HCT116 (cell line): Measurements from ENCODE around the gene DOCK1. TPM values are rescaled to one million over a fixed set of nuclear protein-coding genes. Genes with fewer than 3 reads are reported as not detected.

Experiments used
- ATAC-seq: fragments of 200-7000 bp; cut with Tn5 transposase; 2 replicates; pipeline ENCODE4 v1.9.1; 2020; ENCODE audit warnings: mild to moderate bottlenecking, moderate library complexity
- BruUV-seq: library from RNA; stranded (reverse); fragments of 400-500 nt; replicated peaks from 2 replicates; lab custom pipeline; 2021; lab: Mats Ljungman, UMichigan
- CTCF ChIA-PET: fragments of 300-600 bp; sonication (Branson Sonifier 250); formaldehyde crosslinking; loops from one replicate; lab custom pipeline; 2021; ENCODE audit warnings: antibody characterized with exemption; lab: Charles Lee
- POLR2A ChIA-PET: fragments of 300-600, 350-600 bp; sonication (Branson Sonifier 250); formaldehyde crosslinking; loops from one replicate; lab custom pipeline; 2021; ENCODE audit warnings: antibody characterized with exemption; lab: Charles Lee
- RAD21 ChIA-PET, 2 experiments: fragments of 300-600 bp; sonication (Branson Sonifier 250); formaldehyde crosslinking; loops; one replicate each; lab custom pipeline; 2023; ENCODE audit warnings: low total read pairs in 2 of 2; ENCODE audit not compliant: uncharacterized antibody in 2 of 2, unreplicated experiment in 2 of 2, low non-redundant PET in 1 of 2; lab: Charles Lee
- DNase-seq: peaks from one replicate; pipeline ENCODE4 v3.0.0-alpha.2; 2010; ENCODE audit warnings: low read depth, low spot score
- H2AFZ ChIP-seq: fragments of 200-600 bp; shearing (Covaris generic), sonication (generic); 2 replicates; pipeline ENCODE4 v1.6.1; 2017; ENCODE audit warnings: low read depth, mixed run types, mixed read lengths, antibody characterized with exemption, low read length; ENCODE audit not compliant: poor library complexity, severe bottlenecking
- H3K27ac ChIP-seq: 2 replicates; pipeline ENCODE4 v1.5.1; 2012; ENCODE audit warnings: low read depth, low read length
- H3K27me3 ChIP-seq: fragments of 200-600 bp; sonication (generic); 2 replicates; pipeline ENCODE4 v1.6.1; 2016; ENCODE audit warnings: mixed run types, low read length, mixed read lengths; ENCODE audit not compliant: insufficient read depth
- H3K36me3 ChIP-seq, 2 experiments: fragments of 200-500 bp in 1 of 2; fragments of 200-600 bp in 1 of 2; sonication (Bioruptor generic) in 1 of 2; sonication (generic) in 1 of 2; 2 replicates each; pipeline versions ENCODE4 v1.5.1 to v1.6.1; 2014 to 2016; ENCODE audit warnings: low read length in 2 of 2, inconsistent platforms in 1 of 2, mixed read lengths in 1 of 2, mixed run types in 1 of 2; ENCODE audit not compliant: insufficient read depth in 2 of 2, control insufficient read depth in 1 of 2
- H3K4me1 ChIP-seq, 2 experiments: fragments of 200-600 bp in 1 of 2; sonication (generic) in 1 of 2; 2 replicates each; pipeline versions ENCODE4 v1.5.1 to v1.6.1; 2012 to 2017; ENCODE audit warnings: low read length in 2 of 2, inconsistent platforms in 1 of 2, mild to moderate bottlenecking in 1 of 2, mixed read lengths in 1 of 2, mixed run types in 1 of 2, moderate library complexity in 1 of 2; ENCODE audit not compliant: insufficient read depth in 2 of 2, control insufficient read depth in 1 of 2
- H3K4me2 ChIP-seq: fragments of 200-600 bp; sonication (generic); 2 replicates; pipeline ENCODE4 v1.6.1; 2017; ENCODE audit warnings: mixed run types, low read length, mixed read lengths
- H3K4me3 ChIP-seq, 2 experiments: fragments of 200-600 bp in 1 of 2; sonication (generic) in 1 of 2; replicated peaks in 1 of 2; 2 replicates each; pipeline ENCODE4 v1.5.1; 2011 to 2016; ENCODE audit warnings: low read length in 2 of 2, control low read depth in 1 of 2, low read depth in 1 of 2, mild to moderate bottlenecking in 1 of 2, mixed read lengths in 1 of 2, mixed run types in 1 of 2
- H3K79me2 ChIP-seq: fragments of 200-600 bp; sonication (generic); 2 replicates; pipeline ENCODE4 v1.6.1; 2017; ENCODE audit warnings: mild to moderate bottlenecking, mixed run types, low read length, moderate library complexity, mixed read lengths; ENCODE audit not compliant: insufficient read depth
- H3K9ac ChIP-seq: fragments of 200-600 bp; sonication (generic); 2 replicates; pipeline ENCODE4 v1.6.1; 2016; ENCODE audit warnings: low read length, mixed read lengths
- H3K9me2 ChIP-seq: fragments of 200-600 bp; sonication (generic), shearing (Covaris generic); 2 replicates; pipeline ENCODE4 v1.6.1; 2017; ENCODE audit warnings: mixed run types, mild to moderate bottlenecking, moderate library complexity; ENCODE audit not compliant: insufficient read depth
- H3K9me3 ChIP-seq, 2 experiments: fragments of 200-500 bp in 1 of 2; fragments of 200-600 bp in 1 of 2; sonication (Bioruptor generic) in 1 of 2; sonication (generic) in 1 of 2; 2 replicates each; pipeline ENCODE4 v1.6.1; 2014 to 2017; ENCODE audit warnings: low read length in 2 of 2, mixed read lengths in 2 of 2, inconsistent platforms in 1 of 2, low read depth in 1 of 2, mild to moderate bottlenecking in 1 of 2, mixed run types in 1 of 2, moderate library complexity in 1 of 2; ENCODE audit not compliant: control insufficient read depth in 1 of 2, insufficient read depth in 1 of 2
- H4K20me1 ChIP-seq: fragments of 200-600 bp; sonication (generic), shearing (Covaris generic); 2 replicates; pipeline ENCODE4 v1.6.1; 2017; ENCODE audit warnings: mixed run types, mild to moderate bottlenecking, moderate library complexity; ENCODE audit not compliant: insufficient read depth
- CEBPB ChIP-seq: IDR thresholded peaks from 2 replicates; pipeline ENCODE4 v1.6.1; 2012; ENCODE audit warnings: low read depth
- EGR1 ChIP-seq: IDR thresholded peaks from 2 replicates; pipeline ENCODE4 v1.6.1; 2012; ENCODE audit warnings: low read depth
- ELF1 ChIP-seq: IDR thresholded peaks from 2 replicates; pipeline ENCODE4 v1.6.1; 2012; ENCODE audit warnings: low read depth, borderline replicate concordance
- EZH2phosphoT487 ChIP-seq: fragments of 200-600 bp; IDR thresholded peaks from 2 replicates; pipeline ENCODE4 v1.6.1; 2018; ENCODE audit warnings: antibody characterized with exemption, borderline replicate concordance
- FOSL1 ChIP-seq: IDR thresholded peaks from 2 replicates; pipeline ENCODE4 v1.6.1; 2012; ENCODE audit warnings: low read depth
- JUND ChIP-seq: IDR thresholded peaks from 2 replicates; pipeline ENCODE4 v1.6.1; 2012
- RAD21 ChIP-seq: IDR thresholded peaks from 2 replicates; pipeline ENCODE4 v1.6.1; 2012; ENCODE audit warnings: low read depth, mild to moderate bottlenecking
- SIN3A ChIP-seq: IDR thresholded peaks from 2 replicates; pipeline ENCODE4 v1.6.1; 2012; ENCODE audit warnings: low read depth
- ZFX ChIP-seq: fragments of 450-650 bp; IDR thresholded peaks from 2 replicates; pipeline ENCODE4 v1.6.1; 2017
- ZNF274 ChIP-seq: fragments of 200-500 bp; sonication (Bioruptor generic); IDR thresholded peaks from 2 replicates; pipeline ENCODE4 v1.6.1; 2014; ENCODE audit warnings: mild to moderate bottlenecking, low read depth, low read length, inconsistent platforms
- intact Hi-C: fragments of 100-400 bp; cut with micrococcal nuclease; formaldehyde crosslinking; loops from 2 replicates; pipeline ENCODE4 v1.10.0; 2022
- total RNA-seq: library from RNA; stranded (reverse); gene quantifications from one replicate; pipeline ENCODE4 v1.2.1, GENCODE V29; 2021; ENCODE audit not compliant: unreplicated experiment
- TF ChIP-seq, protein P1 (sequence below), 3 experiments: fragments of 200-600 bp in 1 of 3; sonication (generic) in 1 of 3; IDR thresholded peaks in 2 of 3; conservative IDR thresholded peaks in 1 of 3; 2 replicates each; pipeline ENCODE4 v1.5.1; 2012 to 2017; ENCODE audit warnings: low read depth in 2 of 3, low read length in 2 of 3, antibody characterized with exemption in 1 of 3, borderline replicate concordance in 1 of 3, control low read depth in 1 of 3, mild to moderate bottlenecking in 1 of 3, mixed read lengths in 1 of 3, mixed run types in 1 of 3, moderate library complexity in 1 of 3; ENCODE audit not compliant: insufficient read depth in 1 of 3

Gene DOCK1
- total RNA-seq, 1 experiment from 2014 or later, result 46.5 TPM

DNA sequence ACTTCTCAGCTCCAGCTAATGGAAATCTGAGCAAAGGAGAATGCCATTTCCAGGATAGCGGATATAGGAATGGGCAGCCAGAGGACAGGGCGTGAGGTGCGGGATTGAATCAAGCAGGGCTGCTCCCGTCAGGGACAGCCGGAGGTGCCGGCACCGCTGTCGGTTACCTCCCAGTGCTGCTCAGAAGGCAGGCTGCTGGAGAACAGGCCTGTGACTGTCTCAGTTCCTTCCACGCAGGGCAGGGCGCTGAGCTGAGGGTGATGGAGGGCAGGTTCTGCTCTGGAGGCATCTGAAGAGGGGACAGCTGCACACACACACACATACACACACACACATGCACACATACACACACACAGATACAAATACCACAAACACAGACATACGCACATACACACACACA, 111.1 kb downstream of the DOCK1 start:
- ATAC-seq (no peak), DNase-seq (no peak)
- H3K36me3 ChIP-seq, result peaks cover 0 to 3% of the 10 kb centered on the region in 2 experiments; a peak in 2 of 4 replicates
- ChIA-PET CTCF (no interaction called here), POLR2A (no interaction called here), RAD21 (no interaction called here)
- intact Hi-C loops, result no loop called here
- no peaks in the 10 kb centered on the region for H4K20me1 ChIP-seq
- peaks cover 0 to 21% of the 10 kb centered on the region in 2 experiments; a peak in 1 of 4 replicates for H3K4me1 ChIP-seq
- H3K79me2 ChIP-seq, result no peaks in the 10 kb centered on the region
- no peaks in the 10 kb centered on the region for H3K9me3 ChIP-seq
- H3K9me2 ChIP-seq, result no peaks in the 10 kb centered on the region
- H3K9ac ChIP-seq, result no peak overlapping the region
- no peak overlapping the region for H3K4me3 ChIP-seq
- H3K4me2 ChIP-seq, result no peak overlapping the region
- TF ChIP-seq EZH2phosphoT487, result no peak
- TF ChIP-seq ZNF274, result no peak
- TF ChIP-seq, protein P1, sequence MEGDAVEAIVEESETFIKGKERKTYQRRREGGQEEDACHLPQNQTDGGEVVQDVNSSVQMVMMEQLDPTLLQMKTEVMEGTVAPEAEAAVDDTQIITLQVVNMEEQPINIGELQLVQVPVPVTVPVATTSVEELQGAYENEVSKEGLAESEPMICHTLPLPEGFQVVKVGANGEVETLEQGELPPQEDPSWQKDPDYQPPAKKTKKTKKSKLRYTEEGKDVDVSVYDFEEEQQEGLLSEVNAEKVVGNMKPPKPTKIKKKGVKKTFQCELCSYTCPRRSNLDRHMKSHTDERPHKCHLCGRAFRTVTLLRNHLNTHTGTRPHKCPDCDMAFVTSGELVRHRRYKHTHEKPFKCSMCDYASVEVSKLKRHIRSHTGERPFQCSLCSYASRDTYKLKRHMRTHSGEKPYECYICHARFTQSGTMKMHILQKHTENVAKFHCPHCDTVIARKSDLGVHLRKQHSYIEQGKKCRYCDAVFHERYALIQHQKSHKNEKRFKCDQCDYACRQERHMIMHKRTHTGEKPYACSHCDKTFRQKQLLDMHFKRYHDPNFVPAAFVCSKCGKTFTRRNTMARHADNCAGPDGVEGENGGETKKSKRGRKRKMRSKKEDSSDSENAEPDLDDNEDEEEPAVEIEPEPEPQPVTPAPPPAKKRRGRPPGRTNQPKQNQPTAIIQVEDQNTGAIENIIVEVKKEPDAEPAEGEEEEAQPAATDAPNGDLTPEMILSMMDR (IDR thresholded peaks at IDR 0.05 in 2 of 3, conservative IDR thresholded peaks at IDR 0.05 in 1 of 3; ENCODE audit: borderline replicate concordance in 1 of 3, insufficient read depth in 1 of 3, low read depth in 2 of 3, low read length in 2 of 3), result no peak
- TF ChIP-seq ELF1, result no peak
- no peak overlapping the region for H2AFZ ChIP-seq
- no peak overlapping the region for H3K27ac ChIP-seq
- BruUV-seq, result no TSS peak
- H3K27me3 ChIP-seq, result no peaks in the 10 kb centered on the region

DNA sequence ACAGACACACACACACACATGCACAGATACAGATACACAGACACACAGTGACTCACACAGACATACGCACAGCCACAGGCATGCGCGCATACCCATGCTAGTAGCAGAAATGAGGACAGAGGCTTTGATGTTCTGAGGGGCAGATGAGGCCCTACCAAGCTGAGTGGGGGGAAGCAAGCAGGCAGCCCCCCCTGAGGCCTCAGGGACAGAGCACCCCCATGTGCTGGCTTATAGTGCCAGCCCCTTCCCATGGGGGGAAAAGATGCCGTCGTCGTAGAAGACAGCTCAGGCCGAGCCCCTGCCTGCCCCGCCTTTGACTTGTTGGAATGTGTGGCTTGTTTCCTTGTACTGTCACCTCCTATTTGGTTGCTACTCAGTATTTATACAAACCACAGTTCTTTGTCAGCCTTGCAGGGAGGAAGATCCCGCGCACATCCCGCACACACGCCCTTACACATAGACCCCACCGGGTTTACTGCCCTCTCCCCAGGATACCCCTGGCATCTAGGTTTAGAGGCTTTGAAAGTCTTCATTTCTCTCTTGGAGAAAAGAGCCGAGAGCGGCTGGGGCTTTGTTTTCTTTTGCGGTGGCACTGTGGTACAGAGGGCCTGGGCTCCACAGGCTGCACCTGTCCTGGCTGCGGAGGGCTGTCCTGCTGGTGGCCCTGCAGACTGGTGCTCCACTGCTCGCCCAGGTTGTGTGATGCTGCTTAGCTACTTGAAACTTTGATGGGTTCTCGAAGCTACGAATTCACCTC, 112.5 kb downstream of the DOCK1 start:
- POLR2A ChIA-PET, result no interaction called here
- CTCF ChIA-PET, result no interaction called here
- no peak for TF ChIP-seq SIN3A
- no peak for TF ChIP-seq RAD21
- TF ChIP-seq ZFX, result no peak
- TF ChIP-seq JUND, result no peak
- TF ChIP-seq CEBPB, result no peak
- no peak for TF ChIP-seq EGR1
- no peak for TF ChIP-seq FOSL1
- no peak for TF ChIP-seq EZH2phosphoT487
- intact Hi-C loops, result no loop called here
- H3K9me2 ChIP-seq, result no peaks in the 10 kb centered on the region
- BruUV-seq, result no TSS peak
- DNase-seq (no peak), ATAC-seq (no peak; the same call in 1 of the 2 replicates)
- no peak overlapping the region for H3K9ac ChIP-seq
- no peaks in the 10 kb centered on the region for H3K79me2 ChIP-seq
- no peak overlapping the region for H3K4me2 ChIP-seq
- H4K20me1 ChIP-seq, result no peaks in the 10 kb centered on the region
- H3K27me3 ChIP-seq, result no peaks in the 10 kb centered on the region
- RAD21 ChIA-PET, result no interaction called here
- H3K4me3 ChIP-seq, result no peak overlapping the region
- peaks cover 0 to 3% of the 10 kb centered on the region in 2 experiments; a peak in 2 of 4 replicates for H3K36me3 ChIP-seq
- no peak overlapping the region for H3K27ac ChIP-seq
- H3K4me1 ChIP-seq, result peaks cover 0 to 13% of the 10 kb centered on the region in 2 experiments; a peak in 1 of 4 replicates
- H3K9me3 ChIP-seq, result no peaks in the 10 kb centered on the region
- no peak overlapping the region for H2AFZ ChIP-seq
